ENCODE measurements around the gene NPC1L1. TPM values are rescaled to one million over a fixed set of nuclear protein-coding genes. Genes with fewer than 3 reads are reported as not detected.

NPC1L1 gene
- total RNA-seq, 1 experiment from 2014 or later: 0.28 TPM

DNA sequence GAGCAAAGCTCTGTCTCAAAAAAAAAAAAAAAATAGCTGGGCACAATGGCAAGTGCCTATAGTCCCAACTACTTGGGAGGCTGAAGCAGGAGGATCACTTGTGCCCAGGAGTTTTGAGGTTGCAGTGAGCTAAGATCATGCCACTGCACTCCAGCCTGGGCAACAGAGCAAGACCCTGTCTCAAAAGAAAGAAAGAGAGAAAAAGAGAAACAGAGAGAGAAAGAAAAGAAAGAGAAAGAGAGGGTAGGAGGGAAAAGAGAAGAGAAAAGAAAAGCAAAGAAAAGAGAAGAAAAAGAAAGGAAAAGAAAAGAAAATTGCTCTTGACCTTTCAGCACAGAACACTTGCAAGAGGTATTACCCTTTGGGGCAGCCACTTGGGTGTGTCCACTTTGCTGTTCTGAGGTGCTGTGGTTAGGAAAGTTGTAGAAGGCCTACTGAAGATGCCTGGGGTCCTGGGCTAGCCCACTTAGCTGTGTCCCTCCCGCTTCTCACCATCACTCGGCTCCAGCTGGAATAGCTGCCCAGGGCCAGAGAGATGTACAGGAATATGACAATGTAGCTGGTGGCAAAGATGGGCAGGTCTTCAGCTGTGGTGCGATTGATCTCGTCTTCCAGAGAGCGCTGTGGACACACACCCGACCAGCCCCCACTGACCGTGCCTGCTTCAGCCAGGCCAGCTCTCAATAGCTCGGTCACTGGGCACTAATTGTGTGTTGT is 5.6 kb downstream of the NPC1L1 start:
- TF ChIP-seq EZH2 (IDR thresholded peaks at IDR 0.05; ENCODE audit: low read depth): no peak
- TF ChIP-seq CTCF (conservative IDR thresholded peaks at IDR 0.05): no peak
- no peak for DNase-seq
- no peaks in the 10 kb centered on the region for H3K9me2 ChIP-seq (ENCODE audit: insufficient read depth)
- ChIA-PET POLR2A (ENCODE audit: unreplicated experiment) (interaction anchor here (0.6 kb wide), 1 partner anchor 178 kb away, joined by 8 read pairs; no protein-coding TSS in a partner anchor), CTCF (interaction anchor here (0.7 to 1.5 kb wide), 2 partner anchors 45 to 157 kb away, joined by 5 to 6 read pairs; partner anchors contain the start of gene NUDCD3)
- BruUV-seq (replicated peaks): no TSS peak
- H4K20me1 ChIP-seq (ENCODE audit: insufficient read depth): no peaks in the 10 kb centered on the region
- H3K4me2 ChIP-seq: no peak overlapping the region
- H3K36me3 ChIP-seq (ENCODE audit: low read depth): no peaks in the 10 kb centered on the region
- H3F3A ChIP-seq (ENCODE audit: insufficient read depth, low read depth): no peaks in the 10 kb centered on the region
- no peak overlapping the region for H3K27ac ChIP-seq
- no peak overlapping the region for H3K4me3 ChIP-seq
- H3K9me3 ChIP-seq (ENCODE audit: insufficient read depth, low read depth): no peaks in the 10 kb centered on the region
- no peaks in the 10 kb centered on the region for H3K79me2 ChIP-seq (ENCODE audit: low read depth)
- no peaks in the 10 kb centered on the region for H3K27me3 ChIP-seq (ENCODE audit: insufficient read depth, low read depth)
- no peak overlapping the region for H2AFZ ChIP-seq
- intact Hi-C loops (cut with micrococcal nuclease; ENCODE audit: unreplicated experiment): no loop called here
- no peaks in the 10 kb centered on the region for H3K4me1 ChIP-seq (replicated peaks; ENCODE audit: insufficient read depth)

DNA sequence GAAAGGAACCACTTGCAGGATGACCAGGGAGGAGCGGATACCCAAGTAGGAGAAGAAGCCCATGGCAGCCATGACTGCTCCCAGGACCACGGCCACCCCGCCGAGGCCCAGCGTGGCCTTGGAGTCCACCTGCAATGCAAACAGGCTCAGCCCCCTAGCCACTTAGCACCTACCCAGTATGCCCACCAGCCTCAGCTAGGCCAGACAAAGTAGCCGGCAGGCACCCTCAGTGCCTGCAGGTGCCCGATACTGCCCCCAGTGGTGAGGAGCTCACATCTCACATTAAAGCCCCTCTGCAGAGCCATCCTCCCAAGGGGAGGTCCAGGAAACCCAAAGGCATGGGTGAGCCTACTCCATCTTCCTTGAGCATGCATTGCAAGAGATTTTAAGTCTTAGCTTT is 6.6 kb downstream of the NPC1L1 start:
- Histone ChIP-seq H3K27me3 (ENCODE audit: insufficient read depth, low read depth) (no peaks in the 10 kb centered on the region), H3K36me3 (ENCODE audit: low read depth) (no peaks in the 10 kb centered on the region), H3K27ac (no peak overlapping the region), H3K9me2 (ENCODE audit: insufficient read depth) (no peaks in the 10 kb centered on the region), H4K20me1 (ENCODE audit: insufficient read depth) (no peaks in the 10 kb centered on the region), H3F3A (ENCODE audit: insufficient read depth, low read depth) (no peaks in the 10 kb centered on the region), H3K4me1 (replicated peaks; ENCODE audit: insufficient read depth) (no peaks in the 10 kb centered on the region), H2AFZ (no peak overlapping the region), H3K9me3 (ENCODE audit: insufficient read depth, low read depth) (no peaks in the 10 kb centered on the region), H3K79me2 (ENCODE audit: low read depth) (no peaks in the 10 kb centered on the region), H3K4me3 (no peak overlapping the region), H3K4me2 (no peak overlapping the region)
- BruUV-seq (replicated peaks): no TSS peak
- intact Hi-C loops (cut with micrococcal nuclease; ENCODE audit: unreplicated experiment): no loop called here
- ChIA-PET POLR2A (ENCODE audit: unreplicated experiment) (interaction anchor here (0.6 to 0.7 kb wide), 2 partner anchors 179 to 1202 kb away, joined by 4 to 8 read pairs; no protein-coding TSS in a partner anchor), CTCF (interaction anchor here (0.6 to 1.5 kb wide), 2 partner anchors 39 to 44 kb away, joined by 3 to 6 read pairs; partner anchors contain the start of genes DDX56 and NUDCD3)
- DNase-seq: peak in 1 of 2 experiments; percentile 47
- TF ChIP-seq CTCF (conservative IDR thresholded peaks at IDR 0.05) (peak; percentile 89), EZH2 (IDR thresholded peaks at IDR 0.05; ENCODE audit: low read depth) (no peak)

- no peak overlapping the region for H3K4me2 ChIP-seq
- ChIA-PET CTCF (interaction anchor here (1.5 kb wide), 1 partner anchor 44 kb away, joined by 6 read pairs; the partner anchor contains the start of gene NUDCD3), POLR2A (ENCODE audit: unreplicated experiment) (interaction anchor here (0.7 kb wide), 1 partner anchor 1202 kb away, joined by 4 read pairs; no protein-coding TSS in a partner anchor)
Measured at GRCh38 chr7:44534087-44534486, 7.0 kb downstream of the NPC1L1 start.

More at GRCh38 chr7:44534087-44534486, 7.0 kb downstream of the NPC1L1 start:
- Histone ChIP-seq H2AFZ (no peak overlapping the region), H3K9me3 (ENCODE audit: insufficient read depth, low read depth) (no peaks in the 10 kb centered on the region), H3F3A (ENCODE audit: insufficient read depth, low read depth) (no peaks in the 10 kb centered on the region), H3K4me1 (replicated peaks; ENCODE audit: insufficient read depth) (no peaks in the 10 kb centered on the region), H3K27ac (no peak overlapping the region), H4K20me1 (ENCODE audit: insufficient read depth) (no peaks in the 10 kb centered on the region), H3K9me2 (ENCODE audit: insufficient read depth) (no peaks in the 10 kb centered on the region), H3K4me3 (no peak overlapping the region), H3K27me3 (ENCODE audit: insufficient read depth, low read depth) (no peaks in the 10 kb centered on the region), H3K36me3 (ENCODE audit: low read depth) (no peaks in the 10 kb centered on the region), H3K79me2 (ENCODE audit: low read depth) (no peaks in the 10 kb centered on the region)
- BruUV-seq (replicated peaks): no TSS peak
- TF ChIP-seq EZH2 (IDR thresholded peaks at IDR 0.05; ENCODE audit: low read depth): no peak
- TF ChIP-seq CTCF (conservative IDR thresholded peaks at IDR 0.05): no peak
- DNase-seq: no peak
- intact Hi-C loops (cut with micrococcal nuclease; ENCODE audit: unreplicated experiment): no loop called here
